ENCODE results near the gene TEX36.

DNA sequence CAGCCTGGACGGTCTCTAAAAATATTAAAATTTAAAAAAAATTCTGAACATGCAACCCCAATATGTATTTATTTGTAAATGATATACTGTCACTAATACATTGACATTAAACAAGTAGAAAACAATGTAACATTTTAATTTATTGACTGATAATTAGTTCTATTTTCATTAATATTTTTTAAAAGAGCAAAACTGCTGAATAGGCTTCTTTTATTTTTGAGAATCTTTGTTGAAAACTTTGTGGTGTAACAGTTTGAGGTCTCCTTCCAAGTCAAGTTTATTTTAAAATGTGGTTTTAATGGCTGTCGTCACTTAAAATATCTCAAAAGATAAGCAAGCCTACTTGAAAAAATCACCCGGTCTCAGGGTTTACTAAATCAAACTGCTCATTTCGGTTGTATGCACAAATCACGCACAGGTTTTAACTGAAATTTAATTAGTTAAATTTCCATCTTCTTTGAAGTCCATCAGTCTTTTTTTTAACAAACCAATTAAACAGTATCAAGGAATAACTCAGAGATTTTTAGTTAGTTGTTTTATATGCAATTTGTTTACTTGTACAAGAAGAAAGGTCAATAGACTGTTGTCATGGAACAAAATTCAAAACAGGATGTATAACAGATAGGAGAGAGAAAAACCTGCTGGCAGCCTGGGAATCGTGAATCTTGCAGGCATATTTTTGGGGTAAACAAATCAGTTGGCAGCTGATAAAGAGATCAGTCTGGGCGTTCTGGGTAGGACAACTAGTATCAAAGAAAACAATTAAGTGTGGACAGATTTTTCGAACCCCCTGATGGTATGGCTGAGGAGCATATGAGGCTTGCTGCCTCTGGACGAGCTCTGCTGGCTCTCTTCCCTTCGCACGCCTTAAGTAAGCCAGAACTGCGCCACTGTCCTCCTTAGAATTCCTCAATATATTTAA lies 26.9 kb upstream of the TEX36 start:
- no peak for TF ChIP-seq EZH2 (IDR thresholded peaks at IDR 0.05; ENCODE audit: borderline replicate concordance, low read depth, low read length, poor library complexity, severe bottlenecking)
- TF ChIP-seq, protein P1, sequence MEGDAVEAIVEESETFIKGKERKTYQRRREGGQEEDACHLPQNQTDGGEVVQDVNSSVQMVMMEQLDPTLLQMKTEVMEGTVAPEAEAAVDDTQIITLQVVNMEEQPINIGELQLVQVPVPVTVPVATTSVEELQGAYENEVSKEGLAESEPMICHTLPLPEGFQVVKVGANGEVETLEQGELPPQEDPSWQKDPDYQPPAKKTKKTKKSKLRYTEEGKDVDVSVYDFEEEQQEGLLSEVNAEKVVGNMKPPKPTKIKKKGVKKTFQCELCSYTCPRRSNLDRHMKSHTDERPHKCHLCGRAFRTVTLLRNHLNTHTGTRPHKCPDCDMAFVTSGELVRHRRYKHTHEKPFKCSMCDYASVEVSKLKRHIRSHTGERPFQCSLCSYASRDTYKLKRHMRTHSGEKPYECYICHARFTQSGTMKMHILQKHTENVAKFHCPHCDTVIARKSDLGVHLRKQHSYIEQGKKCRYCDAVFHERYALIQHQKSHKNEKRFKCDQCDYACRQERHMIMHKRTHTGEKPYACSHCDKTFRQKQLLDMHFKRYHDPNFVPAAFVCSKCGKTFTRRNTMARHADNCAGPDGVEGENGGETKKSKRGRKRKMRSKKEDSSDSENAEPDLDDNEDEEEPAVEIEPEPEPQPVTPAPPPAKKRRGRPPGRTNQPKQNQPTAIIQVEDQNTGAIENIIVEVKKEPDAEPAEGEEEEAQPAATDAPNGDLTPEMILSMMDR (conservative IDR thresholded peaks at IDR 0.05; ENCODE audit: low read depth, low read length), result no peak
